IMR-90 (cell line): ENCODE data around the gene SOX9. TPM values are rescaled to one million over a fixed set of nuclear protein-coding genes. Genes with fewer than 3 reads are reported as not detected.

Experiments used
- ATAC-seq: fragments of 200-7000 bp; cut with Tn5 transposase; 2 replicates; pipeline ENCODE4 v1.9.1; 2020; ENCODE audit warnings: low read depth, mild to moderate bottlenecking, moderate library complexity
- Bru-seq: library from RNA; stranded (reverse); fragments of 400-500 nt; gene quantifications from one replicate; lab custom pipeline; 2021; lab: Mats Ljungman, UMichigan
- BruChase-seq, 2 experiments: library from RNA; stranded (reverse); fragments of 400-500 nt; gene quantifications; one replicate each; lab custom pipeline; 2021; lab: Mats Ljungman, UMichigan
- BruUV-seq: library from RNA; stranded (reverse); fragments of 400-500 nt; replicated peaks from 2 replicates; lab custom pipeline; 2021; lab: Mats Ljungman, UMichigan
- CTCF ChIA-PET: fragments of 300-600 bp; formaldehyde crosslinking; extraction: SDS; loops from one replicate; lab custom pipeline; 2021; ENCODE audit warnings: antibody characterized with exemption; lab: Yijun Ruan, JAX
- POLR2A ChIA-PET: fragments of 300-600 bp; sonication (Branson Sonifier 250); formaldehyde crosslinking; loops from one replicate; lab custom pipeline; 2022; ENCODE audit warnings: antibody characterized with exemption; ENCODE audit not compliant: unreplicated experiment; lab: Charles Lee
- DNase-seq: peaks from one replicate; pipeline ENCODE4 v3.0.0; 2013
- H2AFZ ChIP-seq: replicated peaks from 2 replicates; pipeline ENCODE3; 2013; ENCODE audit warnings: low read length, mild to moderate bottlenecking; ENCODE audit not compliant: poor library complexity
- H2AK5ac ChIP-seq: 2 replicates; pipeline ENCODE4 v1.6.1; 2013; ENCODE audit warnings: low read depth, low read length, inconsistent platforms
- H2AK9ac ChIP-seq: replicated peaks from 2 replicates; pipeline ENCODE3; 2013; ENCODE audit warnings: mild to moderate bottlenecking, low read depth, low read length, moderate library complexity; ENCODE audit not compliant: poor library complexity
- H2BK120ac ChIP-seq: 2 replicates; pipeline ENCODE4 v1.6.1; 2013; ENCODE audit warnings: low read depth, low read length, inconsistent platforms
- H2BK15ac ChIP-seq: 3 replicates; pipeline ENCODE4 v1.6.1; 2013; ENCODE audit warnings: low read depth, low read length, inconsistent platforms
- H2BK20ac ChIP-seq: 2 replicates; pipeline ENCODE4 v1.6.1; 2013; ENCODE audit warnings: low read depth, mild to moderate bottlenecking, inconsistent platforms, low read length, moderate library complexity
- H2BK5ac ChIP-seq: 2 replicates; pipeline ENCODE4 v1.6.1; 2013; ENCODE audit warnings: mild to moderate bottlenecking, low read depth, low read length, inconsistent platforms; ENCODE audit not compliant: poor library complexity, severe bottlenecking
- H3K14ac ChIP-seq: replicated peaks from 2 replicates; pipeline ENCODE4 v1.6.1; 2013; ENCODE audit warnings: low read depth, low read length, inconsistent platforms
- H3K18ac ChIP-seq: 2 replicates; pipeline ENCODE4 v1.6.1; 2013; ENCODE audit warnings: low read depth, low read length, control low read depth
- H3K23ac ChIP-seq: 2 replicates; pipeline ENCODE4 v1.6.1; 2013; ENCODE audit warnings: low read depth, low read length, inconsistent platforms
- H3K27ac ChIP-seq: 2 replicates; pipeline ENCODE4 v1.5.1; 2013; ENCODE audit warnings: mild to moderate bottlenecking, control low read depth, low read length; ENCODE audit not compliant: insufficient read depth
- H3K27me3 ChIP-seq: 2 replicates; pipeline ENCODE4 v1.6.1; 2013; ENCODE audit warnings: low read length; ENCODE audit not compliant: control insufficient read depth, insufficient read depth
- H3K36me3 ChIP-seq: 2 replicates; pipeline ENCODE4 v1.6.1; 2013; ENCODE audit warnings: low read length, mixed read lengths; ENCODE audit not compliant: control insufficient read depth, insufficient read depth
- H3K4ac ChIP-seq: 2 replicates; pipeline ENCODE4 v1.6.1; 2013; ENCODE audit warnings: low read depth, low read length, inconsistent platforms
- H3K4me1 ChIP-seq: 2 replicates; pipeline ENCODE4 v1.6.1; 2013; ENCODE audit warnings: low read length, mixed read lengths; ENCODE audit not compliant: control insufficient read depth, insufficient read depth
- H3K4me2 ChIP-seq: 2 replicates; pipeline ENCODE4 v1.6.1; 2013; ENCODE audit warnings: low read depth, mild to moderate bottlenecking, control low read depth, low read length, moderate library complexity
- H3K4me3 ChIP-seq: 2 replicates; pipeline ENCODE4 v1.5.1; 2013; ENCODE audit warnings: low read depth, mild to moderate bottlenecking, control low read depth, low read length, moderate library complexity; ENCODE audit not compliant: insufficient read depth
- H3K56ac ChIP-seq: 2 replicates; pipeline ENCODE4 v1.6.1; 2013; ENCODE audit warnings: low read length, inconsistent platforms; ENCODE audit not compliant: insufficient read depth; ENCODE audit errors: extremely low read depth
- H3K79me1 ChIP-seq, 2 experiments: 2 replicates each; pipeline ENCODE4 v1.6.1; 2013; ENCODE audit warnings: low read length in 2 of 2, inconsistent platforms in 1 of 2, low read depth in 1 of 2
- H3K9ac ChIP-seq: 2 replicates; pipeline ENCODE4 v1.6.1; 2013; ENCODE audit warnings: low read depth, low read length, control low read depth
- H3K9me1 ChIP-seq: 2 replicates; pipeline ENCODE4 v1.6.1; 2013; ENCODE audit warnings: low read length, inconsistent platforms; ENCODE audit not compliant: insufficient read depth
- H3K9me3 ChIP-seq: 2 replicates; pipeline ENCODE4 v1.6.1; 2013; ENCODE audit warnings: low read length; ENCODE audit not compliant: control insufficient read depth, insufficient read depth
- H4K20me1 ChIP-seq: 2 replicates; pipeline ENCODE4 v1.6.1; 2013; ENCODE audit warnings: low read length, inconsistent platforms; ENCODE audit not compliant: insufficient read depth
- H4K5ac ChIP-seq: 2 replicates; pipeline ENCODE4 v1.6.1; 2013; ENCODE audit warnings: mild to moderate bottlenecking, low read depth, low read length, control low read depth
- H4K8ac ChIP-seq, 2 experiments: 2 replicates each; pipeline ENCODE4 v1.6.1; 2013; ENCODE audit warnings: low read depth in 2 of 2, low read length in 2 of 2, control low read depth in 1 of 2, inconsistent platforms in 1 of 2
- H4K91ac ChIP-seq: 2 replicates; pipeline ENCODE4 v1.6.1; 2013; ENCODE audit warnings: low read depth, low read length, inconsistent platforms; ENCODE audit not compliant: insufficient read depth
- CHD1 ChIP-seq: IDR thresholded peaks from 2 replicates; pipeline ENCODE4 v1.6.1; 2012; ENCODE audit warnings: low read depth, low read length, improper control_type of control experiment
- CTCF ChIP-seq: conservative IDR thresholded peaks from 2 replicates; pipeline ENCODE4 v1.5.1; 2012; ENCODE audit warnings: mild to moderate bottlenecking, low read depth, low read length, improper control_type of control experiment
- MAZ ChIP-seq: IDR thresholded peaks from 2 replicates; pipeline ENCODE4 v1.6.1; 2012; ENCODE audit warnings: low read depth, mild to moderate bottlenecking, low read length, improper control_type of control experiment, moderate library complexity, borderline replicate concordance
- POLR2A ChIP-seq: IDR thresholded peaks from 2 replicates; pipeline ENCODE4 v1.6.1; 2012; ENCODE audit warnings: mild to moderate bottlenecking, low read depth, low read length
- RAD21 ChIP-seq: IDR thresholded peaks from 2 replicates; pipeline ENCODE4 v1.6.1; 2012; ENCODE audit warnings: low read length, improper control_type of control experiment
- WGBS, 2 experiments: methylation state at CpG; one replicate each; pipeline versions ENCODE4 v1.1.5 to v1.1.7; 2013; ENCODE audit warnings: missing lambda C conversion rate in 2 of 2; ENCODE audit not compliant: insufficient read length in 1 of 2; ENCODE audit errors: extremely low coverage in 2 of 2; 5-methylcytosine and 5-hydroxymethylcytosine counted together
- dilution Hi-C: fragments of 300-500 bp; cut with HindIII; formaldehyde crosslinking; loops from one replicate; pipeline ENCODE4 v1.14.3; 2018; ENCODE audit warnings: low sequenced_read_pairs; ENCODE audit not compliant: unreplicated experiment
- in situ Hi-C: fragments of 300-500 bp; cut with MboI; formaldehyde crosslinking; loops from 3 replicates; pipeline ENCODE4 v1.14.3; 2019; ENCODE audit warnings: low sequenced_read_pairs, inconsistent platforms, mixed read lengths
- intact Hi-C: fragments of 100-400 bp; cut with micrococcal nuclease; formaldehyde crosslinking; loops from 2 replicates; pipeline ENCODE4 v1.10.0; 2022
- long read RNA-seq: library from polyadenylated mRNA; unstranded; transcript quantifications from one replicate; pipeline ENCODE4 v2.0.0, GENCODE V29; 2021; ENCODE audit not compliant: unreplicated experiment
- polyA plus RNA-seq, 3 experiments: library from polyadenylated mRNA; depleted of rRNA; stranded (reverse); fragments of >200 nt; gene quantifications; 2 replicates each; pipeline ENCODE4 v1.2.3, GENCODE V29; 2012; ENCODE audit warnings: low replicate concordance in 1 of 3
- total RNA-seq: library from RNA; depleted of rRNA; stranded (reverse); fragments of >200 nt; gene quantifications from 2 replicates; pipeline ENCODE4 v1.2.3, GENCODE V29; 2012; rRNA removed

SOX9 gene
- total RNA-seq (4.1 and 8.3 TPM in 2 replicates), polyA plus RNA-seq (2012; rRNA removed) (12.7 and 17.6 TPM in 2 replicates), Bru-seq, nascent RNA (percentile 77 among the genes with signal in this experiment), BruChase-seq, experiment 1, labeled RNA remaining after a 6-hour chase (percentile 61 among the genes with signal in this experiment), BruChase-seq, experiment 2, labeled RNA remaining after a 2-hour chase (percentile 97 among the genes with signal in this experiment)
- 12.5 and 21.1 TPM in 2 replicates for polyA plus RNA-seq (2012; cell fraction: cytosol; rRNA removed)
- 31.6 and 43.9 TPM in 2 replicates for polyA plus RNA-seq (2012; cell fraction: nucleus; rRNA removed; ENCODE audit: low replicate concordance)
- long read RNA-seq, transcript SOX9-201 (3 exons, 3,935 nt): major isoform, 10 of 35 reads
- long read RNA-seq, partial matches to known transcripts: 21 of 35 reads
- long read RNA-seq, other reads (novel, unspliced or antisense): 4 of 35 reads

GRCh38 chr17:72120642-72121163 lies at the start of gene SOX9:
Gene SOX9, plus strand, starts transcription at chr17:72121020. Its CDS starts 372 bp downstream, at chr17:72121392.
- Histone ChIP-seq H3K56ac (peak within 1 kb of the TSS; percentile 70), H3K27me3 (peaks cover 11% of the 10 kb centered on the region; the same call in 1 of the 2 replicates), H3K9me3 (no peaks in the 10 kb centered on the region), H4K5ac (0 out of 2 replicates have a peak within 1 kb of the TSS, but pooled peaks have one; percentile 9), H3K14ac (peak within 1 kb of the TSS; percentile 95), H2BK120ac (peak within 1 kb of the TSS; percentile 77), H4K8ac (peak within 1 kb of the TSS; percentile 7 to 59), H2BK20ac (peak within 1 kb of the TSS; percentile 23; the same call in 1 of the 2 replicates), H3K4me3 (peak within 1 kb of the TSS; percentile 95), H3K9me1 (no peaks in the 10 kb centered on the region), H2BK15ac (peak within 1 kb of the TSS; percentile 48; the same call in 2 of the 3 replicates), H3K79me1 (peaks cover 3 to 23% of the 10 kb centered on the region in 2 experiments; a peak in 3 of 4 replicates), H3K9ac (peak within 1 kb of the TSS; percentile 94), H3K4me1 (peaks cover 16% of the 10 kb centered on the region), H4K91ac (peak within 1 kb of the TSS; percentile 80), H2BK5ac (peak within 1 kb of the TSS; percentile 85), H3K36me3 (peaks cover 19% of the 10 kb centered on the region), H3K27ac (peak within 1 kb of the TSS; percentile 96), H2AFZ (peak within 1 kb of the TSS; percentile 90), H2AK5ac (peak within 1 kb of the TSS; percentile 82), H3K23ac (peak within 1 kb of the TSS; percentile 95), H3K18ac (peak within 1 kb of the TSS; percentile 54), H3K4me2 (peak within 1 kb of the TSS; percentile 76), H4K20me1 (peaks cover 6% of the 10 kb centered on the region), H3K4ac (peak within 1 kb of the TSS; percentile 80), H2AK9ac (peak within 1 kb of the TSS; percentile 87)
- ChIA-PET CTCF (interaction anchor here (0.7 to 1.5 kb wide), 3 partner anchors 419 to 1354 kb away, joined by 3 to 9 read pairs (median 4); no protein-coding TSS in a partner anchor), POLR2A (interaction anchor here (0.6 to 1.4 kb wide), 6 partner anchors 8 to 643 kb away, joined by 3 to 7 read pairs (median 4); no protein-coding TSS in a partner anchor)
- dilution Hi-C loops: no loop called here
- in situ Hi-C loops: no loop called here
- DNase-seq: peak; percentile 96
- no TSS peak for BruUV-seq
- TF ChIP-seq CTCF: no peak
- peak; percentile 9; the same call in 1 of the 2 replicates for TF ChIP-seq RAD21
- TF ChIP-seq MAZ: peak; percentile 75; the same call in 1 of the 2 replicates
- no peak for TF ChIP-seq CHD1
- TF ChIP-seq POLR2A: peak; percentile 98
- no CpG with 5 or more reads among the region's 27 CpGs for WGBS, 2 experiments
- intact Hi-C loops: loop anchor here (1.0 to 5.0 kb wide), 2 partner anchors 312 to 420 kb away; no protein-coding TSS in a partner anchor
- peak; percentile 77 for ATAC-seq
